ENCODE measurements around the gene OR3A1. TPM values are rescaled to one million over a fixed set of nuclear protein-coding genes. Genes with fewer than 3 reads are reported as not detected.

OR3A1 gene
- total RNA-seq, 3 donors from 2014 or later (not counting 1 experiment from before 2014, with no cell fraction given) = not detected

DNA sequence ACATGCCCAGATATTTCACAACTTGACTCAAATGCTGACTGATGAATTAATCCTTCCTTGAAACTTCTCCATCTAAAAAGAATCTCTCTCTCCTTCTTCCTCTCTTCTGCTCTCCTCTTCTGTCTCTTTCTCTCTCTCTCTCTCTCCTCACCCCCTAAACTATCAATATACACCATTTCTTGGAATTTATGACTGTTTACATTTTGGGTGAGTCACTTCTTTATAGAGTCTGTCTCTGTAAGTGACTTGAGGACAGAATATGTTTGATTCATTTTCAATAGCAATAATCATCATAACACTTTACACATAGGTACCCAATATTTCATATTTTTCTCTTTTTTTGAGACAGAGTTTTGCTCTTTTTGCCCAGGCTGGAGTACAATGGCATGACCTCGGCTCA, 15.3 kb downstream of the OR3A1 start:
- no peaks in the 10 kb centered on the region for H3K9me3 Mint-ChIP-seq
- no peak overlapping the region for H3K4me3 Mint-ChIP-seq
- DNase-seq (no peak), ATAC-seq (no peak)
- H3K36me3 ChIP-seq (ENCODE audit: control insufficient read depth, insufficient read depth, low read length) = no peaks in the 10 kb centered on the region
- no peak overlapping the region for H3K27ac ChIP-seq (ENCODE audit: low read length)
- peaks cover 4 to 6% of the 10 kb centered on the region in 2 donors for H3K27me3 Mint-ChIP-seq (ENCODE audit: low read depth in 2 of 2)
- H3K4me1 ChIP-seq (ENCODE audit: control insufficient read depth, insufficient read depth, low read length) = no peaks in the 10 kb centered on the region
- no peak overlapping the region for H3K4me3 ChIP-seq (ENCODE audit: low read length)
- peak overlapping the region in 1 of 2 donors; percentile 2 for H3K27ac Mint-ChIP-seq
- no peaks in the 10 kb centered on the region for H3K36me3 Mint-ChIP-seq
- intact Hi-C loops (cut with micrococcal nuclease) = no loop called here
- H3K4me1 Mint-ChIP-seq = peaks cover 0 to 5% of the 10 kb centered on the region in 2 donors
- 64% methylated on average over 1 of the region's 1 CpG for WGBS (ENCODE audit: insufficient coverage)
- H3K9me3 ChIP-seq (ENCODE audit: control insufficient read depth, insufficient read depth, low read length) = no peaks in the 10 kb centered on the region
- no peak for TF ChIP-seq CTCF (IDR thresholded peaks at IDR 0.05)
- no peaks in the 10 kb centered on the region for H3K27me3 ChIP-seq (ENCODE audit: control insufficient read depth, insufficient read depth, low read length)

DNA sequence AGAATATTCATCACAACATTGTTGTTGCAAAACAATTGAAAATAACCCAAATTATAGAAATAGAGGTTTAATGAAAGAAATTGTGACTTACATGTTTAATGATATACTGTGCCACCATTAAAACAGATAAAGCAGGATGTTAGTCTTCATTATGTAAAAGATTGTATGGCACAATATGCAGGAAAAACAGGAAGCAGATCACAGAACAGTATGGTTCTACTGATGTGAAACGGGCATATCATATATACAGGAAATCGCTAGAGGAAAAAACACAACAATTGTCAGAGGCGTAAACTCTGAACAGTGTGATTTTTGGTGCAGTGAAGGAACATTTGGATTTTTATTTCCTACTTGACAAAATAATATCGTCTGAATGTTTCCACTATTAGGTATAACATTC, 22.0 kb downstream of the OR3A1 start:
- ATAC-seq (no peak), DNase-seq (no peak)
- no peak overlapping the region for H3K27ac ChIP-seq (ENCODE audit: low read length)
- Mint-ChIP-seq H3K4me1 (no peaks in the 10 kb centered on the region), H3K27ac (no peak overlapping the region), H3K27me3 (ENCODE audit: low read depth in 2 of 2) (peaks cover 6 to 10% of the 10 kb centered on the region in 2 donors), H3K9me3 (peaks cover 3 to 6% of the 10 kb centered on the region in 2 donors), H3K4me3 (no peak overlapping the region), H3K36me3 (peaks cover 6% of the 10 kb centered on the region)
- no peaks in the 10 kb centered on the region for H3K27me3 ChIP-seq (ENCODE audit: control insufficient read depth, insufficient read depth, low read length)
- H3K36me3 ChIP-seq (ENCODE audit: control insufficient read depth, insufficient read depth, low read length) = no peaks in the 10 kb centered on the region
- no peaks in the 10 kb centered on the region for H3K4me1 ChIP-seq (ENCODE audit: control insufficient read depth, insufficient read depth, low read length)
- H3K9me3 ChIP-seq (ENCODE audit: control insufficient read depth, insufficient read depth, low read length) = peaks cover 3% of the 10 kb centered on the region
- 28% methylated on average over 3 of the region's 4 CpGs for WGBS (ENCODE audit: insufficient coverage)
- TF ChIP-seq CTCF (IDR thresholded peaks at IDR 0.05) = no peak
- intact Hi-C loops (cut with micrococcal nuclease) = no loop called here
- H3K4me3 ChIP-seq (ENCODE audit: low read length) = no peak overlapping the region

DNA sequence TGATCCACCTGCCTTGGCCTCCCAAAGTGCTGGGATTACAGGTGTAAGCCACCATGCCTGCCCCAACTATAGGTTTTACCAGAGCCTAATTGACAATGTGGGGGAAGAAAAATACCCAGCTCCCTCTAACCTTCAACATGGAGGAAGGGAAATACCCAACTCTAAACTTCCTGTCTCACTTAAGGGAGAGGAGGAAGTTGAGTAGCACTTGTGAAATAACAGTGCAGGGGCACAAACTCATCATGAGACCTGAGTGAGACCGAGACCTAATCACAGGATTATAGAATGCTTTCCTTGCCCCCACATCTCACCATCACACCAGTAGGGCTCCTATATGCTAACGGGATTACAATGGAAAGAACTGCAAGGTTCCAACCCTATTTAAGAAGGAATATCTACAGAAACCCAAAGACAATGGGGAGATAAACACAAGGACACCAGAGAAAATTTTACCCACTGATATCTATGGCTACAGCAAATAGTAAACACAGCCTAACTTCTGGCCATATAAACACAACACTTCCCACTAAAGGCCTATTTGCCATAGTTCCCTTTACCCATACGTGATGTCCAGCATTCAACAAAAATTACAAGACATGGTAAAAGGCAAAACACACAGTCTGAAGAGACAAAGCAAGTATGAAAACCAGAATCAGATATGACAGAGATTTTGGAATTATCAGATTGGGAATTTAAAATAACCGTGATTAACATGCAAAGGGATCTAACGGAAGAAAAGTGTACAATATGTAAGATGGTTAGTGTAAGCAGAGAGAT, 26.9 kb downstream of the OR3A1 start:
- DNase-seq (no peak), ATAC-seq (peak; percentile 15 to 70 (median 61))
- H3K9me3 Mint-ChIP-seq = peaks cover 3 to 6% of the 10 kb centered on the region in 2 donors

More for the DNA sequence above, 26.9 kb downstream of the OR3A1 start:
- no peak overlapping the region for H3K27ac Mint-ChIP-seq
- H3K4me1 Mint-ChIP-seq = peaks cover 0 to under 1% of the 10 kb centered on the region in 2 donors
- H3K4me3 Mint-ChIP-seq = no peak overlapping the region
- Histone ChIP-seq H3K27me3 (ENCODE audit: control insufficient read depth, insufficient read depth, low read length) (no peaks in the 10 kb centered on the region), H3K4me1 (ENCODE audit: control insufficient read depth, insufficient read depth, low read length) (no peaks in the 10 kb centered on the region), H3K4me3 (ENCODE audit: low read length) (no peak overlapping the region), H3K9me3 (ENCODE audit: control insufficient read depth, insufficient read depth, low read length) (peaks cover 3% of the 10 kb centered on the region), H3K36me3 (ENCODE audit: control insufficient read depth, insufficient read depth, low read length) (no peaks in the 10 kb centered on the region), H3K27ac (ENCODE audit: low read length) (no peak overlapping the region)
- H3K27me3 Mint-ChIP-seq (ENCODE audit: low read depth in 2 of 2) = peaks cover 8 to 9% of the 10 kb centered on the region in 2 donors
- intact Hi-C loops (cut with micrococcal nuclease) = no loop called here
- TF ChIP-seq CTCF (IDR thresholded peaks at IDR 0.05) = no peak
- WGBS (ENCODE audit: insufficient coverage) = 89% methylated on average over 5 of the region's 5 CpGs
- H3K36me3 Mint-ChIP-seq = peaks cover 6% of the 10 kb centered on the region
